NT2/D1 (cell line): ENCODE measurements around the gene NR2C2.

Experiments
- DNase-seq: peaks from one replicate; pipeline ENCODE4 v3.0.0-alpha.2; 2011; ENCODE audit warnings: low read depth, low spot score
- H3K27me3 ChIP-seq: 2 replicates; pipeline ENCODE4 v1.6.0; 2011; ENCODE audit warnings: mild to moderate bottlenecking; ENCODE audit not compliant: insufficient read length, insufficient read depth
- H3K36me3 ChIP-seq: 2 replicates; pipeline ENCODE4 v1.6.1; 2011; ENCODE audit warnings: mild to moderate bottlenecking, low read length, mixed read lengths; ENCODE audit not compliant: insufficient read depth, insufficient read length
- H3K4me1 ChIP-seq: 2 replicates; pipeline ENCODE4 v1.5.1; 2011; ENCODE audit not compliant: insufficient read depth, insufficient read length
- H3K4me3 ChIP-seq: 2 replicates; pipeline ENCODE4 v1.5.1; 2011; ENCODE audit warnings: low read depth; ENCODE audit not compliant: insufficient read length
- H3K9ac ChIP-seq: 2 replicates; pipeline ENCODE4 v1.6.0; 2011; ENCODE audit warnings: low read depth; ENCODE audit not compliant: insufficient read length
- H3K9me3 ChIP-seq: 2 replicates; pipeline ENCODE4 v1.5.1; 2011; ENCODE audit warnings: mild to moderate bottlenecking, low read length; ENCODE audit not compliant: insufficient read depth
- SUZ12 ChIP-seq: IDR thresholded peaks from 2 replicates; pipeline ENCODE4 v1.6.1; 2011; ENCODE audit not compliant: insufficient read length, insufficient read depth; ENCODE audit errors: extremely low read depth
- YY1 ChIP-seq: IDR thresholded peaks from 2 replicates; pipeline ENCODE4 v1.6.1; 2011; ENCODE audit not compliant: insufficient read length, insufficient read depth
- ZNF274 ChIP-seq: IDR thresholded peaks from 2 replicates; pipeline ENCODE4 v1.6.1; 2011; ENCODE audit warnings: mild to moderate bottlenecking, low read depth, low read length

Gene NR2C2

DNA sequence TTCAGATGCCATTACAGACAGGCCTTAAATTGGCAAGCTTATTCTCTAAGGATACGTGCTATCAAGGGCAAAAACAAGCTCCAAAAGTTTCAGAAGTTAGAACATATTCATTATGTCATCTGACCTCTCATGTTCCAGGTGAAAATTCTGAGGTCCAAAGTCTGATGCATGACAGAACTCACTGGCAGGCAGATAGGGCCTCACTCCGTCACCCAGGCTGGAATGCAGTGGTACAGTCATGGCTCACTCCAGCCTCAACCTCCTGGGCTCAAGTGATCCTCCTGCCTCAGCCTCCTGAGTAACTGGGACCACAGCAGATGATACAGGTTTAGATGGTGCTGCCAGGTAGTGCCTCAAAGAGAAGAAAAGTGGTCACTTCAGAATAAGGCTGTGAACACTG, 102.2 kb downstream of the NR2C2 start:
- DNase-seq = no peak
- no peak for TF ChIP-seq YY1
- Histone ChIP-seq H3K9ac (no peak overlapping the region), H3K4me1 (peaks cover 7% of the 10 kb centered on the region), H3K36me3 (peaks cover 87% of the 10 kb centered on the region), H3K4me3 (no peak overlapping the region), H3K9me3 (no peaks in the 10 kb centered on the region), H3K27me3 (no peaks in the 10 kb centered on the region)

- H3K4me3 ChIP-seq = no peak overlapping the region
- no peak for DNase-seq
- no peaks in the 10 kb centered on the region for H3K27me3 ChIP-seq
- no peak for TF ChIP-seq YY1
- TF ChIP-seq SUZ12 = no peak
- no peak for TF ChIP-seq ZNF274
- H3K36me3 ChIP-seq = peaks cover 82% of the 10 kb centered on the region
- no peak overlapping the region for H3K9ac ChIP-seq
- H3K9me3 ChIP-seq = no peaks in the 10 kb centered on the region
- peaks cover 7% of the 10 kb centered on the region for H3K4me1 ChIP-seq
Observed at GRCh38 chr3:15050405-15051092, 103.2 kb downstream of the NR2C2 start.

GRCh38 chr3:15051531-15051930, 104.1 kb downstream of the NR2C2 start:
- TF ChIP-seq SUZ12 (no peak), ZNF274 (no peak), YY1 (no peak)
- H3K4me1 ChIP-seq = peaks cover 7% of the 10 kb centered on the region
- no peaks in the 10 kb centered on the region for H3K9me3 ChIP-seq
- peak; percentile 51 for DNase-seq
- no peaks in the 10 kb centered on the region for H3K27me3 ChIP-seq
- no peak overlapping the region for H3K4me3 ChIP-seq
- peaks cover 78% of the 10 kb centered on the region for H3K36me3 ChIP-seq
- H3K9ac ChIP-seq = no peak overlapping the region

GRCh38 chr3:15052335-15053242, 105.2 kb downstream of the NR2C2 start:
- Histone ChIP-seq H3K36me3 (peaks cover 78% of the 10 kb centered on the region), H3K9ac (no peak overlapping the region), H3K27me3 (no peaks in the 10 kb centered on the region), H3K4me1 (peaks cover 10% of the 10 kb centered on the region), H3K9me3 (no peaks in the 10 kb centered on the region), H3K4me3 (no peak overlapping the region)
- no peak for DNase-seq
- TF ChIP-seq ZNF274 (no peak), SUZ12 (no peak), YY1 (no peak)

GRCh38 chr3:15053541-15053940, 106.2 kb downstream of the NR2C2 start:
- Histone ChIP-seq H3K27me3 (no peaks in the 10 kb centered on the region), H3K9ac (no peak overlapping the region), H3K4me1 (peaks cover 10% of the 10 kb centered on the region), H3K4me3 (no peak overlapping the region), H3K9me3 (no peaks in the 10 kb centered on the region), H3K36me3 (peaks cover 77% of the 10 kb centered on the region)
- DNase-seq = no peak
- TF ChIP-seq ZNF274 = no peak
- no peak for TF ChIP-seq YY1
- no peak for TF ChIP-seq SUZ12

- TF ChIP-seq SUZ12 = no peak
- no peak for TF ChIP-seq YY1
- TF ChIP-seq ZNF274 = no peak
- H3K9me3 ChIP-seq = no peaks in the 10 kb centered on the region
- DNase-seq = no peak
- no peaks in the 10 kb centered on the region for H3K27me3 ChIP-seq
- peaks cover 77% of the 10 kb centered on the region for H3K36me3 ChIP-seq
- no peak overlapping the region for H3K9ac ChIP-seq
- no peak overlapping the region for H3K4me3 ChIP-seq
- H3K4me1 ChIP-seq = peaks cover 10% of the 10 kb centered on the region
Observed at GRCh38 chr3:15055019-15055557, 107.7 kb downstream of the NR2C2 start.
